ENCODE data around the gene CTU2.
A peak's percentile ranks its signal among the peaks of the same experiment; 100 is the strongest.

The CTU2 gene

GRCh38 chr16:88681709-88682451, 24.4 kb upstream of the CTU2 start:
- DNase-seq (ENCODE audit: low read depth) = peak; percentile 56

- no peak for DNase-seq (ENCODE audit: low read depth)
These were observed 21.6 kb upstream of the CTU2 start for GRCh38 chr16:88684569-88685155.

DNA sequence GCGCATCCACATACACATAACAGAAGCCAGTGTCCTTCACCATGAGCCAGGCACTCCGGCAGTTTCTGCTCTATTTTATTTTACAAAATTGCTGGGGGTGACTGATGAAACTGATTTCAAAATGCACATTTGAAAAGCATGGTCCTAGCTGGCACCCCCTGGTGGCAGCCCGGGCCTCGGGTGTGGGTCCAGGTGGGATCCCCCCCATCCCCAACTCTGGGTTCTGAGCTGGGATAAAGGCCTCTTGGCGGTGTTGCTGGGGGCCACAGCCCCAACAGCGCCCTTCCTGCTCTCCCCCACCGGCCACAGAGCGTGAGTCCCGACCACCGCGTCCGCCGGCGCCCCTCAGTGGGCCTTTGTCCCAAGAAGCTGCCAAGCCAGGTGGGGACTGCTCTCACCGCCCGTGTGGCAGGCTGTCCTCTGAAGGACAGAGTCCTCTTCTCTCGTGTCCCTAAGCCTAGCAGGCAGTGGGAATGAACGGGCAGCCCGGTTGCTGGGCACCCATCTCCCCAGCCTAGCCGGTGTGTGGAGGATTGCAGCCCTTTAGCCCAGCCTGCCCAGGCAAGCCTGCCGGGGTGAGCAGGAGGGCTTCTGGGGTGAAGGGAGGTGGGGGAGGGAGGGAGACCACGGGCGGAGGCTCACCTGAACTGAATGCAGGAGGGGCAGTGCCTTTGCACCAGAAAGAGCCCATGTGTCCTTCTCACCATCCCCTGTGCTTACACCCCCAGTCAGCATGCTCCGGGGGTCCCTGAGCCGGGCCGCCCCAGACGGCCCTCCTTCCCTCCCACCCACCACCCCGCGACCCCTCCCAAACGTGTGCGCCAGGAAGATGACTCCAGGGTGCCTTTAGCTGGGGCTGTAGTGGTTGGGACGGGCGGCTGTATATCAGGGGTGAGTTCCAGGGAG, 20.9 kb upstream of the CTU2 start:
- no peak for DNase-seq (ENCODE audit: low read depth)

DNA sequence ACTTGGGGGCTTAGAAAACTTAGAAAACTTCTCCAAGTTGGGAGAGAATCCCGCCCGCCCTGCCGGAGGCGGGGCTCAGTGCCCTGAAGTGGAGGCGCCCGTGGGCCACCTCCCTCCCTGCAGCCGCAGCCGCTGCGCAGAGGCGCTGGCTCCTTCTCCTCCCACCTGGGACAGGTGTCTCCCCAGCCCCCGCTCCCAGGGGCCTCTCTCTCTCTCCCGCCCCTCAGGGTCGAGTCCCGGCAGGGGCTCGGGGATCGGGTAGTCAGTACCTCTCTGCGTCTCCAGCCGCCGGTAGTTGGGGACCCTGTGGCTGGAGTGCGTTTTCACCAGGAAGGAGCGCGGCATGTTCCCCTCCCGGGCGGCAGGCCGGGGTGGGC, 20.3 kb upstream of the CTU2 start:
- DNase-seq (ENCODE audit: low read depth) = no peak

DNA sequence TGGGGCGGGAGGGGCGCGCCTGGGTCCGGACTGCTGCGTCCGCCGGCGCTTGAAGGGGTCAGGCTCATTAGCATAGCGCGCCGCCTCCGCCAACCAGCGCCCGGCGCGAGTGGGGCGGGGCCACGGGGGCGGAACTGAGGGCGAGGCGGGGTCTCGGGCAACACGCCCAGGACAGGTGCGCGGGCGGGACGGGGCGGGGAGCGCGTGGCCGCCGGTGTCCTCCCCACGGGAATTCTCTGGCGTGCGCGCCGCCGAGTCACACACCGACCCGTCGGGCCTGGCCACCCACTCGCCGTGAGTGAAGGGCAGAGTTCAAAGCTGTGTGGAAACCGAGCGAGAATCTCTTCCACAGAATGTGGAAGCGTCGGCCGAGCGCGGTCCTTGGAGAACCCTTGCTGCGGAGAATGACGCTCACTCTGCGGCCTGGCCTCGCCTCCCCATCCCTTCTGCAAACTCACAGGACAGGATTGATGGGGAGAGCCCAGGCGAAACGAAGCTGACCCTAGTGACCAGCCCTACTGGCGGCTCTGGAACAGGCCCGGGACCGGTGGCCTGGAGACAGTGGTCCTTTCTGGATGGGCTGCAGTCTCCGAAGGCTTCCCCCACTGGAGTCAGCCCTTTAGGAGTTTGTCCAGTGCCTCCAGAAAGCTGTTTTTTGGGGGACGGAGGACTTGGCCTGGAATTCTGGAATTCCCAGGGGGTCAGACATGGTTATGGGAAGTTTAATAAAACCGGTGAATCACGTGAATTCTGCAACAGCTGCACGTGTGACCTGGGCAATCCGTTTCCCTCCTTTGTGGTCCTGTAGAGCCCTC, 19.7 kb upstream of the CTU2 start, which contains the start of gene SNAI3:
TSS of gene SNAI3 (minus strand) at position 69 of the 815 bp plus-strand sequence. CDS start 101 bp downstream, outside the sequence.
- peak; percentile 81 for DNase-seq (ENCODE audit: low read depth)

DNA sequence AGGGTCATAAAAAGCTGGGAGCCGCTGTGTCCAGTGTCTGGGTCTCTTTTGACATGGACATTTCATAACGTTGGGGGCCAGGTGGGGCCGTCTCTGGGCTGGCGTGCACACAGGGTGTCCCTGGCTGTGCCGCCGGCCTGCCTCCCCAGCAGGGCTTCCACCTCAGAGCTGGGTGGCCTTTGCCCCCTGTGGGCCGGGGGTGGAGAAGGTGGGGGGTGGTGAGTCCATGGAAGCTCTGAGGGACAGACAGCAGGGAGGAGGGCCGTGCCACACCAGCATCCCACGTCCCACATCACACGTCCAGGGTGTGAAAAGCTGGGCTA, 19.1 kb upstream of the CTU2 start:
- DNase-seq (ENCODE audit: low read depth) = no peak

GRCh38 chr16:88687676-88688012, 18.7 kb upstream of the CTU2 start:
- DNase-seq (ENCODE audit: low read depth) = no peak

DNA sequence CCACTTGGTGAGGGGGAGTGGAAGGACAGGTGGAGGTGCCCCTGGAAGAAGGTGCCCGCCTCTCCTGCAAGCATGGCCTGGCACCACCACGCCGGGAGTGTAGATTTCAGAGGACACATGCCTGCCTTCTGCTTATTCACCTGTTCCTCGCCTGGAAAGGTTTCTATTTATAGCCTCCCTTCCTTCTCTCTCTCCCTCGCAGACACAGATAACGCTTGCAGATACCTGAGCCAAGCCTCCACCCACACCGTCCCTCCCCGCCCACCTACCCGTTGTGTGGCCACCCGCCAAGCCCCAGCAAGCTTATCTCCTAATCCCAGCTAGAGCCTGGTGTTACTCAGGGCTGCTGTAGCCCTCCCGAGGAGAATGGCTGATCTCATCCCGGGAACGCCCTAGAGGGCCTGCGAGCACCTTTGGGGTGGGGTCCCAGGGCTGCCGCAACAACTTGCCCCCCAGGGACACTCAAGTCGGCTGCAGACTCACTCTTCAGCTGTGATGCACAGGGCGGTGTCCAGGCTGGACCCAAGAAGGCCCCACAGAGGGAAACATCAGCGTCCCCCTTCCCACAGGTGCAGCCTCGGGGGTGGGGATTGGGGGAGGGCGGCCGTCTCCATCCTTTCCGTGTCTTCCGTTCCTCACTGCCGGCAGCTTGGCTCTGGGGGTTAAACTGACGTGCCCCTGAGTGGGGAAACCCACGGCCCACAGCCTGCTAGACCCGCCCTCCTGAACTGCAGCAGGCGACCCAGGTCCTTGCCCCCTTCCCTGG, 18.1 kb upstream of the CTU2 start:
- DNase-seq (ENCODE audit: low read depth) = no peak

GRCh38 chr16:88690341-88691128, 15.8 kb upstream of the CTU2 start:
- no peak for DNase-seq (ENCODE audit: low read depth)

DNA sequence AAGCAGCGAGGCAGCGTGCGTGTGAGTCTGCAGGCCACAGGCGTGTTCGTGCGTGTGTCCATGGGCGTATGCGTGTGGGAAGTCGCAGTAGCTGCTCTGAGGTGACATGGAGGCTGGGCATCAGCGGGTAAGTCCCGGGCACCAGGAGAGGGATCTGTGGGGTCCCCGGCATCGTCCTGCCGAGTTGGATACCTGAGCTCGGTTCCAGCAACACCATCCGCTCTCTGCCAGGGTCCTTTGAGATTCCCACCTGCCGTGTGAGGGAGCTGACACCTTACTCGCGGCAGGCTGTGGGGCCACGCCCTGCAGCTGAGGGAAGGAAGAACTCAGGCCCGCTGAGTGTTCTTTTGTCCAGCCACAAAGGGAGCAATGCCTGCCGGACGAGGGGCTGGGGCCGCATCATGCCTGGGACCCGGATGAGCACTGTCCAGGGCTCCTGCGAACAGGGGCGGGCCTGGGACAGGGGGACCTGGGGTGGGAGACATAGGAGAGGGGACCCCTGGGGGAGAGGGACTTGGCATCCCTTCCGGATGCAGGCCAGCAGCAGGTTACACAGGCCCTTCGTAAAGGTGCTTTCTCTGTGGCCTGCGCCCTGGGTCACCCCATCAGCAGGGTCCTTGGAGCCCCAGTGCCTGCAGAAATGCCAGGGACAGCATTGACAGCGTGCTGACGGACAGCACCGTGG, 15.0 kb upstream of the CTU2 start:
- no peak for DNase-seq (ENCODE audit: low read depth)

GRCh38 chr16:88691924-88692560, 14.3 kb upstream of the CTU2 start:
- no peak for DNase-seq (ENCODE audit: low read depth)

DNA sequence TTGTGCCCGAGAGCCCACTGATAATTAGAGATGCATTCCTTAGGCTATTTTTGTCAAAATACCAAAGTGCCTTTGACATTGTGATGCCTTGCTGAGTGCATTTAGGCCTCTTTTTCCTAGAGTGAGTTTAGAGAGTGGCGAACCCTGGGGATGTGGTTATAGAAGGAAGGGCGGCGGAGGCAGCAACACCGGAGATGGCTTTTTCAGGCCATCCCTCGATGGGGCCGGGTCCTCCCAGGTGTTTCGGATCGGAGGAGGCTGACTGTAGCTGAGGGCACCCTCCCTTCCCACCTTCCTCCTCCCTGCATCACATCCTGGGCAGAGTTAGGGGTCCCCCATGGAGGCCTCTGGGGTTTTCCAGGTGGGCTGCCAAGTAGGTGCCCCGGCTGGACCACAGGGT, 13.4 kb upstream of the CTU2 start:
- DNase-seq (ENCODE audit: low read depth) = no peak

DNA sequence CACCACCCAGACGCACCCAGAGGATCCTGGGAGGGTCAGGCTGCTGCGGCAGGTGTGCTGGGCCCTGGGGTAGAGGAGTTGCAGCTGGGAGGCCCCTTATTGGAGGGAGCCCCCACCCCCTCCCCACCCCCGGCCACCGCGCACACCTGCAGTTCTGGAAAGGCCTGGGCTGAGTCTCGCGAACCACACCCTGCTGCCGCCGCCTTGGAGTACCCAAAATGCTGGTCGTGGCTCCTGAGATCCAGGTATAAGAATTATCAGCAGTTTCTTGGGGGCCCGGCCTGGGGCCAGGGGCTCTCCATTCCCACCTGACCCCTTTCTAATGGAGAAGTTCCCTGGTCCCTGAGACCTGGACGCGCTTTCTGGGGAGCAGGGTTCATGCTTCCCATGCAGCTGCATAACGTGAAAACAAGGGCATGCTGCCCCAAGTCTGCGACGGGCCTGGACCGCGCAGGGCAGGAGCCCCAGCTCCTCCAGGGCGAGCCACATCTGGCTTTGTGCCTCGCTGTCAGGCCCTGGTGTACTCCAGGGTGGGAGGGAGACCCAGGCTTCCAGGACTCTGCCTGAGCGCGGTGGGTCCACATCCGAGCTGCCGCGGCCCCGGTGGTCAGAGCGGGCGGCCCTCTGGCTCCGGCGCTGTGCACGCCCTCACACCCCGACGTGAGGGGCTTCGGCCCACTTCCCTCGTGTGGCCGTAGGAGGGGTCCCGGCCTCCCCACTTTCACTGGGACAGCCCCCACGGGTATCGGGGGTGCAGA, 12.7 kb upstream of the CTU2 start:
- no peak for DNase-seq (ENCODE audit: low read depth)

DNA sequence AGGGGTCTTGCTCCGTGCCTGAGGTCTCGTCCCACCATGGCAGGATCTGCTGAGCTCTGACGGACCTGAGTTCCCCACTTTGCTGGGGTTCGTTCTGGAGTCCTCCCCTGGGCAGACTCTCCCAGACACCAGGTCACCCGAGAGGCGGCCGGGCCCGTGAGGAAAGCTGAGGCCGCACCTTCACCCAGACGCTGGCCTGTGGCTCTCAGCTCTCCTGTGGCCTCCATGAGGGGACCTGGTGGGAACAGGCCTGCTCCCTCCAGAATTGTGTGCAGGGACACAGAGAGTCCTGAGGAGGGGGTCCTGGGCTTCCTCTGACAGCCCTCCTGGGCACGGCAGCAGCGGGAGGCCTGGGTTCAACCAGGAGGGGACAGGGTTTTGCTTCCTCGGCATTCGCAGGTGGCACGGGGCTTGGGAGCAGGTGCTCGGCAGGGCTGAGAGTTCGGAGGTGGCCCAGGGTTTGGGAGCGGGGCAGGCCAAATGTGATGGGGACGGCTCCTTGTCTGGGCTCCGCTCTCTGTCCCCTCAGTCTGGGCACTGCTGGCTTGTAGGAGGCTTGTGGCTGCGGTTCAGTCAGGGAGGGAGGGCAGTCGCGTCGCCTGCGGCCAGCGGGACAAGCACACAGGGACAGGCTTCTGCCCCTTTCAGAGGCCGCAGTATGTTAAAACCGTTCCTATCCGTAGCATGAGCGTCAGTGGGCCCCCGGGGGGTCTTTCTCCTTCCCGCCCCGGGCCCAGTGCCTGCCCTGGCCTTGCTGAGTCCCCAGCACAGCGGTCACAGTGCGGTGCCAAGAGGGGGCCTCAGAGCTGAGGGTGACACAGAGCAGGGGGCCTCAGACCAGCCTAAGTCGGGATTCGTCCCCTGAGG, 11.8 kb upstream of the CTU2 start:
- DNase-seq (ENCODE audit: low read depth) = no peak

DNA sequence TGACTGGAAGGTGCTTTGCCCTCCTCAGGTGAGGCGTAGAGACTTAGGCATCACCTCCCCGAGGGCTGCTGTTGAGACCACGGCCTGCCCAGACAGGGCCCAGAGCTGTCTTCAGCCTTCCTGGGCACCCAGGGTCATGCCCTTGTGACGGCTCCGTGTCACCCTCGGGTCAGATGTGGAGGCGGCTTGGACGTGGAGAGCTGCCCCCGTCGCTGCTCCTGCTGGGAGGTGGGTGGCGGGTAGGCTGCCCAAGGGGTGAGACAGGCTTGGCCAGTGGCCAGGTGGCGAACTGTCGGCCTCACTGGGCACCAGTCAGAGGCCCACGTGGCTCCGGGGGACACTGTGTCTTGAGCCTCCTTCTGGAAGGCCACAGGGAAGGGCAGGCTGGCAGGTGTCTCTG, 11.1 kb upstream of the CTU2 start:
- no peak for DNase-seq (ENCODE audit: low read depth)

DNA sequence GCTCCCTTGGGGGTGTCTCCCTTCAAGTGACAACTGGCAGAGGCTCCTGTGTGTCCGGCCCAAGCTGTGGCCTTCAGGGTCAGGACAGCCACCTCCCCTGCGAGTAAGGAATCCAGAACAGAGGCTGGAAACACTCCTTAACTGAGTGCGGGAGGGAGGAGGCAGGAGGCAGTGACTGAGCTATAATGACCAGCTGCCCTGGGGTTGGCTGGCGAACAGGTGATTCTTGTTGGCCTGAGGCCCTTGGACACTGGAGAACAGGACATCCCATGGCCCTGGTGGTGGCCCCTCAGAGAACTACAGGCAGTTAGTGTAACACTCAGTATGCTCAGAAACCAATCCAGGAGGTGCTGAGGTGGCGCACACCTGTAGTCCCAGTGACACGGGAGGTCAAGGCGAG, 10.6 kb upstream of the CTU2 start:
- DNase-seq (ENCODE audit: low read depth) = no peak

GRCh38 chr16:88696441-88696840, 9.9 kb upstream of the CTU2 start:
- DNase-seq (ENCODE audit: low read depth) = no peak

Measured in activated T-cell treated with anti-CD3 and anti-CD28 coated beads for 24 hours (primary cell).